Lung (tissue), 12 donors: ENCODE measurements around the gene HMG20B. TPM values are rescaled to one million over a fixed set of nuclear protein-coding genes. Genes with fewer than 3 reads are reported as not detected.
"Not testable (repeated sequence)": the region's sequence is repeated elsewhere in the genome, so short reads cannot be mapped to it uniquely, and the experiment has no call there.

Experiments used
- ATAC-seq: fragments of 200-7000 bp; cut with Tn5 transposase; one replicate; pipeline ENCODE4 v1.9.1; 2020; ENCODE audit warnings: moderate number of reproducible peaks; ENCODE audit not compliant: insufficient read depth, low FRiP score
- DNase-seq, 3 donors: peaks; one replicate each; pipeline ENCODE4 v3.0.0-alpha.2; 2013 to 2017
- H3K27ac ChIP-seq, 2 donors: one replicate each; pipeline ENCODE4 v1.5.1; 2013; ENCODE audit warnings: mild to moderate bottlenecking in 2 of 2, moderate library complexity in 2 of 2, control low read depth in 1 of 2, inconsistent platforms in 1 of 2, low read depth in 1 of 2, low read length in 1 of 2
- H3K27me3 ChIP-seq, 3 donors: one replicate each; pipeline ENCODE4 v1.5.1; 2013; ENCODE audit warnings: low read length in 2 of 3; ENCODE audit not compliant: control insufficient read depth in 3 of 3, insufficient read depth in 3 of 3
- H3K36me3 ChIP-seq, 4 donors: one replicate each; pipeline ENCODE4 v1.5.1; 2013; ENCODE audit warnings: low read length in 4 of 4, mild to moderate bottlenecking in 1 of 4, moderate library complexity in 1 of 4; ENCODE audit not compliant: control insufficient read depth in 4 of 4, insufficient read depth in 4 of 4
- H3K4me1 ChIP-seq, 5 donors: one replicate each; pipeline ENCODE4 v1.5.1; 2013; ENCODE audit warnings: low read length in 5 of 5, mild to moderate bottlenecking in 2 of 5, moderate library complexity in 1 of 5; ENCODE audit not compliant: control insufficient read depth in 5 of 5, insufficient read depth in 5 of 5
- H3K4me3 ChIP-seq: one replicate; pipeline ENCODE4 v1.5.1; 2013; ENCODE audit warnings: mild to moderate bottlenecking, control low read depth, moderate library complexity
- H3K9ac ChIP-seq, 2 donors: one replicate each; pipeline ENCODE4 v1.5.1; 2013; ENCODE audit warnings: low read length in 2 of 2, control low read depth in 1 of 2; ENCODE audit not compliant: insufficient read depth in 1 of 2
- H3K9me3 ChIP-seq, 4 donors: one replicate each; pipeline ENCODE4 v1.5.1; 2013; ENCODE audit warnings: low read length in 3 of 4, mild to moderate bottlenecking in 1 of 4, moderate library complexity in 1 of 4; ENCODE audit not compliant: control insufficient read depth in 4 of 4, insufficient read depth in 3 of 4
- CTCF ChIP-seq: IDR thresholded peaks from 2 replicates; pipeline ENCODE4 v1.5.1; 2012; ENCODE audit warnings: mild to moderate bottlenecking; ENCODE audit errors: control extremely low read depth, extremely low read depth
- WGBS, 2 donors: extraction: QIAGEN DNeasy Blood & Tissue Kit; methylation state at CpG; one replicate each; pipeline ENCODE4 v1.1.7; 2013; 5-methylcytosine and 5-hydroxymethylcytosine counted together
- polyA plus RNA-seq, 2 donors: library from polyadenylated mRNA; stranded (reverse); fragments of 200-250 nt; gene quantifications; one replicate each; pipeline ENCODE4 v1.2.1, GENCODE V29; 2013
- total RNA-seq, 2 donors: library from RNA; depleted of rRNA in 1 of 2; stranded (reverse); fragments of >200 nt in 1 of 2; gene quantifications; one replicate each; pipeline ENCODE4 v1.2.1, GENCODE V29; 2014 to 2021
- donor health status: control.
- donor health status: control.
- donor health status: Bipolar disorder and iron deficiency.
- donor health status: healthy.
- donor health status: DM: yes; HTN: yes; CAD: no.

Gene HMG20B
- total and polyA plus RNA-seq, 4 donors: 51.1 to 93.4 (median 75.8) TPM

GRCh38 chr19:3578390-3578789 is 5.6 kb downstream of the HMG20B start:
- Histone ChIP-seq H3K27me3 (no peaks in the 10 kb centered on the region), H3K27ac (no peak overlapping the region), H3K4me1 (peaks cover 0 to 30% (median 10%) of the 10 kb centered on the region in 5 donors), H3K9me3 (no peaks in the 10 kb centered on the region), H3K36me3 (peaks cover 0 to 13% (median 7%) of the 10 kb centered on the region in 4 donors), H3K4me3 (no peak overlapping the region), H3K9ac (no peak overlapping the region)
- ATAC-seq (no peak), DNase-seq (no peak)
- no peak for TF ChIP-seq CTCF
- WGBS, 2 donors: 85 to 87% methylated on average over 15 to 17 of the region's 17 CpGs

- ATAC-seq (no peak), DNase-seq (peak; percentile 87 to 95 (median 89))
- Histone ChIP-seq H3K4me3 (no peak overlapping the region), H3K4me1 (peaks cover 0 to 30% (median 10%) of the 10 kb centered on the region in 5 donors), H3K27me3 (no peaks in the 10 kb centered on the region), H3K9ac (peak overlapping the region in 1 of 2 donors; percentile 8), H3K27ac (peak overlapping the region in 1 of 2 donors; percentile 26), H3K9me3 (no peaks in the 10 kb centered on the region), H3K36me3 (peaks cover 0 to 11% (median 2%) of the 10 kb centered on the region in 4 donors)
- WGBS, 2 donors: 65 to 67% methylated on average over 11 of the region's 11 CpGs
- TF ChIP-seq CTCF: no peak
Measured at GRCh38 chr19:3580156-3580934, 7.6 kb downstream of the HMG20B start.

GRCh38 chr19:3581792-3582191 is 9.0 kb downstream of the HMG20B start:
- not testable (repeated sequence) for H3K4me3 ChIP-seq, H3K9me3 ChIP-seq, H3K36me3 ChIP-seq, DNase-seq, H3K27ac ChIP-seq, ATAC-seq, H3K9ac ChIP-seq, H3K27me3 ChIP-seq
- peaks cover 0 to 20% (median 0%) of the 10 kb centered on the region in 5 donors for H3K4me1 ChIP-seq
- WGBS, 2 donors: 86 to 89% methylated on average over 4 of the region's 4 CpGs

- WGBS, 2 donors: 89 to 96% methylated on average over 15 of the region's 15 CpGs
- not testable (repeated sequence) for ATAC-seq
Measured at GRCh38 chr19:3584036-3584802, 11.5 kb downstream of the HMG20B start.

More at GRCh38 chr19:3584036-3584802, 11.5 kb downstream of the HMG20B start:
- DNase-seq, H3K9ac ChIP-seq, H3K27ac ChIP-seq, H3K4me3 ChIP-seq, H3K36me3 ChIP-seq, H3K27me3 ChIP-seq, H3K9me3 ChIP-seq: not testable (repeated sequence)
- H3K4me1 ChIP-seq: peaks cover 0 to 16% (median 0%) of the 10 kb centered on the region in 5 donors
